K562 (cell line): Measurements from ENCODE around the gene PAQR7. TPM values are rescaled to one million over a fixed set of nuclear protein-coding genes. Genes with fewer than 3 reads are reported as not detected.

Source experiments
- BACH1 ChIP-seq: fragments of 200-800 bp; sonication (Bioruptor generic); IDR thresholded peaks from 2 replicates; pipeline ENCODE4 v1.6.1; 2016; ENCODE audit warnings: missing genetic modification characterization, missing compliant biosample characterization
- BHLHE40 ChIP-seq: IDR thresholded peaks from 2 replicates; pipeline ENCODE4 v1.6.1; 2011; ENCODE audit warnings: low read length, improper control_type of control experiment
- CXXC5 ChIP-seq: fragments of 250-450 bp; sonication (Bioruptor Pico); IDR thresholded peaks from 2 replicates; pipeline ENCODE4 v1.8.0; 2022; ENCODE audit warnings: inconsistent platforms, mild to moderate bottlenecking, moderate library complexity
- ESRRB ChIP-seq: fragments of 250-450 bp; sonication (Bioruptor Pico); IDR thresholded peaks from 2 replicates; pipeline ENCODE4 v1.5.0; 2020; ENCODE audit warnings: mild to moderate bottlenecking, moderate library complexity, borderline replicate concordance
- HDAC2 ChIP-seq: fragments of 450-650 bp; IDR thresholded peaks from 2 replicates; pipeline ENCODE4 v1.6.1; 2016; ENCODE audit warnings: mild to moderate bottlenecking
- HNRNPLL ChIP-seq: fragments of 200-400 bp; formaldehyde crosslinking; IDR thresholded peaks from 2 replicates; pipeline ENCODE4 v1.6.1; 2017; ENCODE audit warnings: low read length, low read depth, mild to moderate bottlenecking; ENCODE audit not compliant: poor library complexity, severe bottlenecking
- MCM2 ChIP-seq: fragments of 450-650 bp; IDR thresholded peaks from 2 replicates; pipeline ENCODE4 v1.6.1; 2017; ENCODE audit warnings: low read depth, mild to moderate bottlenecking
- MNT ChIP-seq, 2 experiments: fragments of 450-650 bp; conservative IDR thresholded peaks; 2 replicates each; pipeline ENCODE4 v1.6.1; 2017; ENCODE audit warnings: mild to moderate bottlenecking in 2 of 2, moderate library complexity in 2 of 2
- PCBP2 ChIP-seq: fragments of 200-400 bp; formaldehyde crosslinking; IDR thresholded peaks from 2 replicates; pipeline ENCODE4 v1.6.1; 2018; ENCODE audit warnings: low read length, low read depth, mild to moderate bottlenecking, moderate library complexity; ENCODE audit not compliant: poor library complexity, severe bottlenecking
- POLR3G ChIP-seq: IDR thresholded peaks from 2 replicates; pipeline ENCODE4 v1.6.1; 2011; ENCODE audit not compliant: insufficient read length, insufficient replicate concordance; ENCODE audit errors: extremely low read depth
- PRPF4 ChIP-seq: fragments of 200-400 bp; formaldehyde crosslinking; IDR thresholded peaks from one replicate; pipeline ENCODE4 v1.6.1; 2017; ENCODE audit warnings: low read length, low read depth, mild to moderate bottlenecking; ENCODE audit not compliant: insufficient read depth, poor library complexity, severe bottlenecking
- RB1 ChIP-seq: fragments of 450-650 bp; IDR thresholded peaks from 2 replicates; pipeline ENCODE4 v1.6.1; 2017; ENCODE audit warnings: low read depth, mild to moderate bottlenecking
- RBFOX2 ChIP-seq: fragments of 200-400 bp; formaldehyde crosslinking; IDR thresholded peaks from 2 replicates; pipeline ENCODE4 v1.6.1; 2017; ENCODE audit warnings: low read depth, mild to moderate bottlenecking, low read length, moderate library complexity
- SMAD4 ChIP-seq: fragments of 250-450 bp; sonication (Bioruptor Pico); conservative IDR thresholded peaks from 2 replicates; pipeline ENCODE4 v1.8.0; 2021; ENCODE audit warnings: inconsistent platforms, mild to moderate bottlenecking, moderate library complexity
- SOX6 ChIP-seq: fragments of 450-650 bp; IDR thresholded peaks from 2 replicates; pipeline ENCODE4 v1.6.1; 2014; ENCODE audit warnings: mild to moderate bottlenecking
- ZNF212 ChIP-seq: fragments of 450-650 bp; formaldehyde crosslinking; IDR thresholded peaks from 2 replicates; pipeline ENCODE4 v1.4.0; 2020; ENCODE audit warnings: mild to moderate bottlenecking
- ZNF655 ChIP-seq: fragments of 250-450 bp; sonication (Bioruptor Pico); IDR thresholded peaks from 2 replicates; pipeline ENCODE4 v1.5.0; 2021
- ZSCAN29 ChIP-seq: fragments of 450-650 bp; IDR thresholded peaks from 2 replicates; pipeline ENCODE4 v1.6.1; 2017
- polyA plus RNA-seq, 8 experiments: library from polyadenylated mRNA; depleted of rRNA in 4 of 8; stranded (reverse) in 5 of 8; unstranded in 3 of 8; fragments of >200 nt; fragmentation: Nextera tagmentation in 2 of 8; fragmentation: Illumina TruSeq in 1 of 8; extraction: Ambion mirVana in 2 of 8; extraction: Trizol in 1 of 8; gene quantifications; 2 replicates each; pipeline versions ENCODE4 v1.2.1 to v1.2.3, GENCODE V29; 2011 to 2014; ENCODE audit warnings: inconsistent platforms in 1 of 8, missing spikeins in 1 of 8
- total RNA-seq, 7 experiments: library from RNA; depleted of rRNA in 6 of 7; stranded (reverse); fragments of >200 nt in 6 of 7; fragmentation: Illumina TruSeq in 2 of 7; extraction: Trizol in 2 of 7; gene quantifications; 2 replicates each; pipeline versions ENCODE4 v1.2.1 to v1.2.3, GENCODE V29; 2011 to 2021; ENCODE audit warnings: low replicate concordance in 1 of 7
- TF ChIP-seq, protein P1 (sequence below), 2 experiments: fragments of 450-650 bp in 1 of 2; sonication (generic) in 1 of 2; formaldehyde crosslinking; conservative IDR thresholded peaks; 2 replicates each; pipeline versions ENCODE4 v1.4.0 to v1.8.1; 2020 to 2022; ENCODE audit warnings: mild to moderate bottlenecking in 1 of 2, missing genetic modification reagents in 1 of 2
- TF ChIP-seq, protein P2 (sequence below): sonication (generic); formaldehyde crosslinking; IDR thresholded peaks from 2 replicates; pipeline ENCODE4 v1.9.0; 2022; ENCODE audit warnings: mild to moderate bottlenecking, missing genetic modification reagents
- TF ChIP-seq, protein P3 (sequence below): fragments of 250-450 bp; sonication (Bioruptor Pico); IDR thresholded peaks from 2 replicates; pipeline ENCODE4 v1.8.0; 2021; ENCODE audit warnings: borderline replicate concordance, mild to moderate bottlenecking, moderate library complexity; ENCODE audit not compliant: poor library complexity, severe bottlenecking

Gene PAQR7
- total and polyA plus RNA-seq, 9 of the 15 experiments (the other 6 are each of a cell fraction or from before 2014, with no cell fraction given): 1.1 to 5.2 (median 2.6) TPM

DNA sequence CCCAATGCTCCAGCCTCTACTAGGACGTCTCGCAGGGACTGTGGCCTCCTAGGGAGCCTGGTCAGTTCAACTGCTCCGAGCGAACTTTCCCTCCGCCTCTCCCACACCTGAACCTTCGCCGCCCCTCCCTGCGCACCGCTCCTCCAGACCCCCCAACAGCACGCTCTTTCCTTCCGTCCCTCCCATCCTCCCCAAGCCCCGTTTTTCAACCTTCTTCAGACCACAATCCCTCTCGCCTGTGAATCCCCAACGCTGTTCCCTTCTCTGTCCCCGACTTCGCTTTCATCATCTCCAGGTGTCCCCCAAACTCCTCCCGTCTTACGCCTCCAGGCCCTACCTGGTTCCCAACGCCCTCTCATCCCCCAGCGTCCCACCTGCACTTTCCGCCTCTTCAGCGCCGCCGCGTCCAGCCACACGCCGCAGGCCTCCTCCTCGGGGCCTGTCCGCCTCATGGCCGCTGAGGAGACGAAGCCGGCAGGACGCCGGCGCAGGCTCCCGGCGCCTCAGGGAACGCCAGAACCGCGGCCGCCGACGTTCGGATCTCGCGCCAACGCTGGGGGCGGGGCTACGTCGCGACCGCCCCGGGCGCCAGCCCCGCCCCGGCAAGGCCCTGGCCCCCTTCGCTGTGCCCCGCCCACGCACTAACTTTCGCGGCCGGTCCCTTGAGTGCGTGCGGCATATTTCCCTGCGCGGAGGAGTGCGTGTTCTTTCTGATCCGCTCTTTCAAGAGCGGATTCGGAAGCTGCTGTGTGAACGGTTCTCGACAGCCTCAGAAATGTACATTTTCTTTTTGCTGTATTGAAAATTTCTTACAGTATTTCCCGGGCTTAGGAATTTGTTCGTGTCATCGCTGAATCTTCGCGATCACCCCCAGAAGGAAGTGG lies 16.4 kb downstream of the PAQR7 start, which contains the start of gene AUNIP (continued):
- TF ChIP-seq ZNF655 (CRISPR knock-in tag) (no peak), HDAC2 (no peak; the same call in none of the 2 replicates), SMAD4 (CRISPR knock-in tag) (peak; percentile 72; the same call in 1 of the 2 replicates), RB1 (peak; percentile 93), ZSCAN29 (peak; percentile 91), BHLHE40 (0 out of 2 replicates have a peak, but pooled peaks have one; percentile 36), BACH1 (tag) (peak; percentile 40; the same call in 1 of the 2 replicates), PCBP2 (no peak), ZNF212 (no peak), PRPF4 (no peak), MNT (conservative IDR thresholded peaks at IDR 0.05) (peak; percentile 62 to 92), CXXC5 (CRISPR knock-in tag) (peak; percentile 98), ESRRB (CRISPR knock-in tag) (no peak), MCM2 (no peak), SOX6 (peak; percentile 58), RBFOX2 (peak; percentile 99), HNRNPLL (peak; percentile 92), POLR3G (no peak)
- TF ChIP-seq, protein P1, sequence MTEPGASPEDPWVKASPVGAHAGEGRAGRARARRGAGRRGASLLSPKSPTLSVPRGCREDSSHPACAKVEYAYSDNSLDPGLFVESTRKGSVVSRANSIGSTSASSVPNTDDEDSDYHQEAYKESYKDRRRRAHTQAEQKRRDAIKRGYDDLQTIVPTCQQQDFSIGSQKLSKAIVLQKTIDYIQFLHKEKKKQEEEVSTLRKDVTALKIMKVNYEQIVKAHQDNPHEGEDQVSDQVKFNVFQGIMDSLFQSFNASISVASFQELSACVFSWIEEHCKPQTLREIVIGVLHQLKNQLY (CRISPR knock-in tag; conservative IDR thresholded peaks at IDR 0.05): no peak
- TF ChIP-seq, protein P2, sequence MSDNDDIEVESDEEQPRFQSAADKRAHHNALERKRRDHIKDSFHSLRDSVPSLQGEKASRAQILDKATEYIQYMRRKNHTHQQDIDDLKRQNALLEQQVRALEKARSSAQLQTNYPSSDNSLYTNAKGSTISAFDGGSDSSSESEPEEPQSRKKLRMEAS: peak; percentile 84
- TF ChIP-seq, protein P3, sequence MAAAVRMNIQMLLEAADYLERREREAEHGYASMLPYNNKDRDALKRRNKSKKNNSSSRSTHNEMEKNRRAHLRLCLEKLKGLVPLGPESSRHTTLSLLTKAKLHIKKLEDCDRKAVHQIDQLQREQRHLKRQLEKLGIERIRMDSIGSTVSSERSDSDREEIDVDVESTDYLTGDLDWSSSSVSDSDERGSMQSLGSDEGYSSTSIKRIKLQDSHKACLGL: peak; percentile 73
